ENCODE measurements around the gene NUDT21.
A peak's percentile ranks its signal among the peaks of the same experiment; 100 is the strongest.
"Not testable (repeated sequence)": the region's sequence is repeated elsewhere in the genome, so short reads cannot be mapped to it uniquely, and the experiment has no call there.

NUDT21 gene

GRCh38 chr16:56450986-56451752 lies at the start of gene NUDT21, which contains the start of gene OGFOD1:
Gene NUDT21 (minus strand): TSS chr16:56451332. CDS start chr16:56451202, 130 bp downstream.
Gene OGFOD1 (plus strand): TSS chr16:56451554. CDS start chr16:56451613, 59 bp downstream.
- DNase-seq: peak; percentile 92

GRCh38 chr16:56493815-56494214 lies 42.7 kb upstream of the NUDT21 start:
- no peak for DNase-seq

GRCh38 chr16:56493126-56493525 lies 42.0 kb upstream of the NUDT21 start:
- no peak for DNase-seq

- DNase-seq: no peak
These were observed 40.6 kb upstream of the NUDT21 start for GRCh38 chr16:56491657-56492261.

GRCh38 chr16:56488868-56489267 lies 37.7 kb upstream of the NUDT21 start:
- not testable (repeated sequence) for DNase-seq

GRCh38 chr16:56488035-56488434 lies 36.9 kb upstream of the NUDT21 start:
- DNase-seq: no peak

GRCh38 chr16:56483394-56483793 lies 32.3 kb upstream of the NUDT21 start:
- no peak for DNase-seq

- no peak for DNase-seq
These were observed 31.6 kb upstream of the NUDT21 start for GRCh38 chr16:56482683-56483236.

GRCh38 chr16:56481468-56482122 lies 30.5 kb upstream of the NUDT21 start:
- DNase-seq: no peak

GRCh38 chr16:56480776-56481467 lies 29.8 kb upstream of the NUDT21 start:
- no peak for DNase-seq

GRCh38 chr16:56479469-56479868 lies 28.3 kb upstream of the NUDT21 start:
- no peak for DNase-seq

GRCh38 chr16:56478281-56479049 lies 27.3 kb upstream of the NUDT21 start:
- DNase-seq: no peak

GRCh38 chr16:56477096-56477878 lies 26.2 kb upstream of the NUDT21 start:
- DNase-seq: no peak

- DNase-seq: no peak
These were observed 24.1 kb upstream of the NUDT21 start for GRCh38 chr16:56475201-56475600.

GRCh38 chr16:56470666-56471065 lies 19.5 kb upstream of the NUDT21 start:
- DNase-seq: no peak

GRCh38 chr16:56470232-56470631 lies 19.1 kb upstream of the NUDT21 start:
- no peak for DNase-seq

GRCh38 chr16:56469748-56470147 lies 18.6 kb upstream of the NUDT21 start:
- no peak for DNase-seq

GRCh38 chr16:56468800-56469199 lies 17.7 kb upstream of the NUDT21 start:
- no peak for DNase-seq

- DNase-seq: no peak
These were observed 15.2 kb upstream of the NUDT21 start for GRCh38 chr16:56466344-56466743.

GRCh38 chr16:56463153-56463552 lies 12.0 kb upstream of the NUDT21 start:
- DNase-seq: no peak

- DNase-seq: no peak
These were observed 11.1 kb upstream of the NUDT21 start for GRCh38 chr16:56462064-56462796.

All from NCI-H526 treated with DMSO at 0.1 percent for 48 hours (cell line).